Adrenal gland (tissue), 12 donors: ENCODE results near the gene RUNX1. TPM values are rescaled to one million over a fixed set of nuclear protein-coding genes. Genes with fewer than 3 reads are reported as not detected.
A peak's percentile ranks its signal among the peaks of the same experiment; 100 is the strongest.

Experiments used
- DNase-seq, 7 donors: peaks; one replicate each; pipeline ENCODE4 v3.0.0-alpha.2; 2019 to 2020
- H3K27ac ChIP-seq, 5 donors: fragments of 200-600 bp; sonication (generic) in 4 of 5; 1 replicate in 3 of 5; 2 replicates in 2 of 5; pipeline versions ENCODE4 v1.5.1 to v1.8.0; 2016 to 2020; ENCODE audit warnings: mild to moderate bottlenecking in 1 of 5
- H3K27me3 ChIP-seq: fragments of 200-600 bp; 2 replicates; pipeline ENCODE4 v1.8.0; 2021
- H3K36me3 ChIP-seq, 2 donors: fragments of 200-600 bp; replicated peaks in 1 of 2; 1 replicate in 1 of 2; 2 replicates in 1 of 2; pipeline versions ENCODE4 v1.5.1 to v1.8.0; 2018 to 2022
- H3K4me1 ChIP-seq, 2 donors: fragments of 200-600 bp; replicated peaks in 1 of 2; 1 replicate in 1 of 2; 2 replicates in 1 of 2; pipeline versions ENCODE4 v1.5.1 to v1.8.0; 2018 to 2021
- H3K4me3 ChIP-seq, 4 donors: fragments of 200-600 bp; sonication (generic) in 3 of 4; one replicate each; pipeline ENCODE4 v1.5.1; 2016 to 2018
- H3K9me3 ChIP-seq, 3 donors: fragments of 200-600 bp; sonication (generic) in 1 of 3; replicated peaks in 1 of 3; 1 replicate in 2 of 3; 2 replicates in 1 of 3; pipeline versions ENCODE4 v1.5.1 to v1.8.0; 2016 to 2021
- POLR2A ChIP-seq, 2 donors: fragments of 450-650 bp; IDR thresholded peaks; one replicate each; pipeline ENCODE4 v1.6.1; 2017; ENCODE audit warnings: antibody characterized with exemption in 2 of 2, mild to moderate bottlenecking in 2 of 2, moderate library complexity in 1 of 2
- WGBS, 4 donors: extraction: QIAGEN DNeasy Blood & Tissue Kit in 2 of 4; methylation state at CpG; one replicate each; pipeline versions ENCODE4 v1.1.5 to v1.1.7; 2013 to 2017; 5-methylcytosine and 5-hydroxymethylcytosine counted together
- intact Hi-C, 2 donors: fragments of 100-400 bp; cut with DNase I; formaldehyde crosslinking; loops; one replicate each; pipeline versions ENCODE4 v1.14.1 to v1.15.0; 2022 to 2023
- polyA plus RNA-seq, 3 donors: library from polyadenylated mRNA; stranded (reverse); fragments of 200-250 nt in 2 of 3; fragments of 350-450 nt in 1 of 3; fragmentation: Illumina TruSeq in 1 of 3; extraction: RNeasy Lipid Tissue Mini Kit (QIAGEN cat#74804) in 1 of 3; gene quantifications; one replicate each; pipeline ENCODE4 v1.2.3, GENCODE V29; 2013 to 2014
- total RNA-seq, 9 donors: library from RNA; depleted of rRNA in 4 of 9; stranded (reverse); fragments of >200 nt in 4 of 9; fragments of 120-200 nt in 1 of 9; fragmentation: NEBNext Ultra II Directional in 1 of 9; extraction: Animal tissue kit (Norgen Biotek cat#: 25700) in 1 of 9; gene quantifications; one replicate each; pipeline versions ENCODE4 v1.1.0 to v1.2.4, GENCODE V29; 2013 to 2023
- TF ChIP-seq, protein P1 (sequence below), 6 experiments: fragments of 450-650 bp in 4 of 6; fragments of 200-600 bp in 2 of 6; sonication (generic) in 1 of 6; IDR thresholded peaks; 1 replicate in 5 of 6; 2 replicates in 1 of 6; pipeline versions ENCODE4 v1.5.1 to v1.8.0; 2016 to 2021; ENCODE audit warnings: antibody characterized with exemption in 6 of 6, mild to moderate bottlenecking in 2 of 6, moderate library complexity in 1 of 6
- donor health status: healthy with polysubstance abuse.
- donor health status: Bipolar disorder and iron deficiency.
- donor health status: DM: yes; HTN: yes; CAD: no.
- donor health status: DM: no; HTN: no; CAD: no.
- donor health status: DM: no; HTN: no; CAD: no.
- donor health status: DM: yes; HTN: yes; CAD: no.

RUNX1 gene
- total and polyA plus RNA-seq, 12 donors = 0.83 to 27.2 (median 8.2) TPM

DNA sequence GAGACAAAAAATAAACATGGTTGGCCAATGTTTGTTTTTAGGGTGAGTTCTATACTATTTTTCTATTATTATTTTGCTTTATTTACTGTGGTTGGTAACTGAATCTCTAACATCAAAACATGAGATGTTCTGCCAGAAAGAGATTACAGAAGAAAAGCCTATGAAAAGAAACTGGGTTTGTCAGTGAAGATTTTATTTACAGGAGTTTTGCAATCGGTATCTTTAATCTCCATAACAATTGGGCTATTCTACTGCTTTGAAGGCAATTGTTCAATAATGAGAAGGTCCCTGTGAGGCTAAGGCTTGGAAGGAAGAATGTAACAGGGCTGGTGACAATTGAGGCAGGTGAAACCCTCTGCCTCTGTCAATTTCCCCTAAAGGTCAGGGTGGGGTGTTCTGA is 224.8 kb downstream of the RUNX1 start:
- H3K27ac ChIP-seq = no peak overlapping the region
- no peaks in the 10 kb centered on the region for H3K36me3 ChIP-seq
- TF ChIP-seq, protein P1, sequence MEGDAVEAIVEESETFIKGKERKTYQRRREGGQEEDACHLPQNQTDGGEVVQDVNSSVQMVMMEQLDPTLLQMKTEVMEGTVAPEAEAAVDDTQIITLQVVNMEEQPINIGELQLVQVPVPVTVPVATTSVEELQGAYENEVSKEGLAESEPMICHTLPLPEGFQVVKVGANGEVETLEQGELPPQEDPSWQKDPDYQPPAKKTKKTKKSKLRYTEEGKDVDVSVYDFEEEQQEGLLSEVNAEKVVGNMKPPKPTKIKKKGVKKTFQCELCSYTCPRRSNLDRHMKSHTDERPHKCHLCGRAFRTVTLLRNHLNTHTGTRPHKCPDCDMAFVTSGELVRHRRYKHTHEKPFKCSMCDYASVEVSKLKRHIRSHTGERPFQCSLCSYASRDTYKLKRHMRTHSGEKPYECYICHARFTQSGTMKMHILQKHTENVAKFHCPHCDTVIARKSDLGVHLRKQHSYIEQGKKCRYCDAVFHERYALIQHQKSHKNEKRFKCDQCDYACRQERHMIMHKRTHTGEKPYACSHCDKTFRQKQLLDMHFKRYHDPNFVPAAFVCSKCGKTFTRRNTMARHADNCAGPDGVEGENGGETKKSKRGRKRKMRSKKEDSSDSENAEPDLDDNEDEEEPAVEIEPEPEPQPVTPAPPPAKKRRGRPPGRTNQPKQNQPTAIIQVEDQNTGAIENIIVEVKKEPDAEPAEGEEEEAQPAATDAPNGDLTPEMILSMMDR (IDR thresholded peaks at IDR 0.05) = no peak
- TF ChIP-seq POLR2A (IDR thresholded peaks at IDR 0.05) = no peak
- peaks cover 0 to 5% of the 10 kb centered on the region in 2 donors for H3K4me1 ChIP-seq
- 63 to 85% (median 83%) methylated on average over 1 of the region's 1 CpG for WGBS, 4 donors
- no peaks in the 10 kb centered on the region for H3K27me3 ChIP-seq
- no peak overlapping the region for H3K4me3 ChIP-seq
- intact Hi-C loops = no loop called here
- no peaks in the 10 kb centered on the region for H3K9me3 ChIP-seq
- no peak for DNase-seq

DNA sequence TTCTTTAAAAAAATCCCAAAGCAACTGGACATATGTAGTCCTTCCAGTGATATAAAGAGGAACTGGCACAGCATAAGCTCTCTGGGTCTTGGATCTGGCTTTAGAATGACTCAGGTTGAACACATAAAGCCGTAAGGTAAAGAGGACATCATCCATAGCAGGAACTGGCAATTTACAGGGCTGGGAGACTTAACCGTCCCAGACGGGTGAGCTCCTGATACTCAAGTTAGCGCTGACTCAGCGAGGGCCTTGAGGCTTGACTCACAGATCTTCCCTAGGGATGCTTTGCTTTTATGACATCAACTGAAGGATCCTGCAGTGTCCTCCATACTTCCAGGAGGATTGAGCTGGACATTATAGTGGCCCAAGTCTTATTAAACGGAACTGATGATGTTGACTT is 226.2 kb downstream of the RUNX1 start:
- Histone ChIP-seq H3K27ac (no peak overlapping the region), H3K36me3 (no peaks in the 10 kb centered on the region), H3K9me3 (no peaks in the 10 kb centered on the region), H3K4me1 (peaks cover 0 to 5% of the 10 kb centered on the region in 2 donors), H3K4me3 (no peak overlapping the region), H3K27me3 (no peaks in the 10 kb centered on the region)
- 55 to 83% (median 68%) methylated on average over 5 to 6 of the region's 6 CpGs for WGBS, 4 donors
- intact Hi-C loops = no loop called here
- TF ChIP-seq, protein P1 (IDR thresholded peaks at IDR 0.05) = no peak
- no peak for TF ChIP-seq POLR2A (IDR thresholded peaks at IDR 0.05)
- DNase-seq = peak in 4 of 7 donors; percentile 40 to 55 (median 42)

DNA sequence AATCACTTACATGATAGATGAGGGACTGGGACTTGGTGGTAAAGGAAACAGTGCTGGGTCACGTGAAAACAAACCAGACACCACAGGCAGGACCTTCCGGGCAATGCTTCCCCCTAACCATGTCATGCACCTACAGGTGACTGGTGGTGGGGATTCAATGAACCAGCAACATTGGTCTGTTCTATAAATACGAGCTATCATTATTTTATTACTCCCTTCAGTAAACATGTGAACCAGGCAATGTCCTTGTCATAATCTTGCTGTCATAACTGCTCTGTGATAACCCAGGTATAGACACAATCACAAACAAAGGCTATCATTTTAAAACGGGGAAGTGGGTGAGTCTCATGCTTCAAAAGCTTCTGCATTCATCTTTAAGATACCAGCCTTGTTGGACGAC is 226.9 kb downstream of the RUNX1 start:
- no peak for TF ChIP-seq POLR2A (IDR thresholded peaks at IDR 0.05)
- TF ChIP-seq, protein P1 (IDR thresholded peaks at IDR 0.05) = no peak
- H3K4me3 ChIP-seq = no peak overlapping the region
- H3K9me3 ChIP-seq = no peaks in the 10 kb centered on the region
- H3K4me1 ChIP-seq = no peaks in the 10 kb centered on the region
- WGBS, 4 donors = 69 to 93% (median 75%) methylated on average over 5 of the region's 5 CpGs
- H3K27ac ChIP-seq = no peak overlapping the region
- DNase-seq = no peak
- no peaks in the 10 kb centered on the region for H3K36me3 ChIP-seq
- intact Hi-C loops = no loop called here
- H3K27me3 ChIP-seq = no peaks in the 10 kb centered on the region

DNA sequence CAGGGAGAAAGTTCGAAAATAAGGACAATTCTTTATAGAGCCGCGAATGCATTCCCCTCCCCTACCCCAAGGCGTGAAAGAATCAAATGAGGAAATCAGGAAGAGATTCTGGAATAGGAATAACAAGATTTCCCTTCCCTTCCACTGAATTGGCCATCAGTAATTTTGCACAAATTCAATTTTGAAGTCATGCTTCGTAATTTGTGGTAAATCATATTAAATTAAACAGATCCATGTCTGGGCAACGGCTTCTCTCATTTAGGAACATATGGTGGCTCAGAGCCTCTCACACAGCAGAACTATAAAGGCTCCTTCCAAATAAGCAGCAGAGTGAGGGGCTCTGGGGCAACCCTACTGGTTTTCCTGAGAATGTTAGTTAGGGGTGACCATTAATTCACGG is 227.4 kb downstream of the RUNX1 start:
- no peak overlapping the region for H3K4me3 ChIP-seq
- no peaks in the 10 kb centered on the region for H3K27me3 ChIP-seq
- TF ChIP-seq POLR2A (IDR thresholded peaks at IDR 0.05) = no peak
- TF ChIP-seq, protein P1 (IDR thresholded peaks at IDR 0.05) = no peak
- intact Hi-C loops = no loop called here
- H3K9me3 ChIP-seq = no peaks in the 10 kb centered on the region
- no peak for DNase-seq
- H3K27ac ChIP-seq = no peak overlapping the region
- 89 to 91% (median 90%) methylated on average over 7 of the region's 7 CpGs for WGBS, 4 donors
- H3K36me3 ChIP-seq = no peaks in the 10 kb centered on the region
- H3K4me1 ChIP-seq = no peaks in the 10 kb centered on the region
